ENCODE measurements around the gene YPEL4.

- TF ChIP-seq CTCF (IDR thresholded peaks at IDR 0.05; ENCODE audit: insufficient read depth, low read depth, low read length) = no peak
- TF ChIP-seq EZH2 (IDR thresholded peaks at IDR 0.05; ENCODE audit: insufficient read depth, low read length) = no peak
Measured at GRCh38 chr11:57658023-57658361, 8.3 kb upstream of the YPEL4 start.
